Stimulated activated CD8-positive, alpha-beta memory T cell treated with anti-CD3 and anti-CD28 coated beads, Interleukin-15, amount 100 ng/mL, for 1 hour (primary cell): ENCODE measurements around the gene ACVR1.
"Not testable (repeated sequence)": the region's sequence is repeated elsewhere in the genome, so short reads cannot be mapped to it uniquely, and the experiment has no call there.

Experiments
- DNase-seq: peaks from one replicate; pipeline ENCODE4 v3.0.0-alpha.2; 2020; ENCODE audit warnings: low read depth

ACVR1 gene

GRCh38 chr2:157757500-157757899 is 118.6 kb downstream of the ACVR1 start:
- DNase-seq = no peak

GRCh38 chr2:157756447-157756846 is 119.7 kb downstream of the ACVR1 start:
- DNase-seq = not testable (repeated sequence)

GRCh38 chr2:157751462-157752058 is 124.6 kb downstream of the ACVR1 start:
- DNase-seq = no peak

DNA sequence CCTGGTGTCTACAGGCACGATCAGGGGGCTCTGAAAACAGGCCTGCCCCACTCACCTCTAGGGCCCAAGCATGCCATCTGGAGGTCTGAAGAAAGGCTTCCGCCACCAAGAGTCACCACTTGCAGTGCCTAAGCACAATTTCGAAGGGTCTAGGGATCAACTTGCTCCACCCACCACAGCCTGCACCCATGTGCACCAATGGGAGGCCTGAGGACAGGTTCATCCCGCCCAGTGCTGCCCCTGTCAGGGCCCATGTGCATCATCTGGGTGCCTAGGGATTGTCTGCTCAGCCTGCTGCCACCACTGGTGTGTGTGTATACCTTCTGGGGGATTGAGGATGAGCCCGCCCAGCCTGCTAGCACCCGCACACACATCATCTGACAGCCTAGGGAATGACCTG is 126.4 kb downstream of the ACVR1 start:
- no peak for DNase-seq

- no peak for DNase-seq
Observed at GRCh38 chr2:157748371-157749142, 127.6 kb downstream of the ACVR1 start.

- DNase-seq = no peak
Observed at GRCh38 chr2:157747695-157748370, 128.3 kb downstream of the ACVR1 start.

DNA sequence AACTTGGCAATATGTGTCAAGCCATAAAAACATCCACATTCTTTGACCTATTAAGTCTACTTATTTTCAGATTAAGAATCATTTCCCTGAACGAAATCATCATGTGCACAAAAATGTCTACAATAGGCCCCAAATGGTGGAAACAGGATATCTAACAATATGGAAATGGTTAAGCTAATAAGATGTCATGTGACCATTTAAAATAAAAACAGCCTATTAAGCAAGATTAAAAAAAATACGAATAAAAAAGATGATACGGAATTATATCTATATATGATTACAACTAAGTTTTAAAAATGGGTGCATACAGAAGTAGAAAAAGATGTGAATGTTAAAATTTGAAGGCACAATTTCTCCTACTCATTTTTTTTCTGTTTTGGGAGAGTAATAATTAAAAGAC is 128.8 kb downstream of the ACVR1 start:
- DNase-seq = no peak

DNA sequence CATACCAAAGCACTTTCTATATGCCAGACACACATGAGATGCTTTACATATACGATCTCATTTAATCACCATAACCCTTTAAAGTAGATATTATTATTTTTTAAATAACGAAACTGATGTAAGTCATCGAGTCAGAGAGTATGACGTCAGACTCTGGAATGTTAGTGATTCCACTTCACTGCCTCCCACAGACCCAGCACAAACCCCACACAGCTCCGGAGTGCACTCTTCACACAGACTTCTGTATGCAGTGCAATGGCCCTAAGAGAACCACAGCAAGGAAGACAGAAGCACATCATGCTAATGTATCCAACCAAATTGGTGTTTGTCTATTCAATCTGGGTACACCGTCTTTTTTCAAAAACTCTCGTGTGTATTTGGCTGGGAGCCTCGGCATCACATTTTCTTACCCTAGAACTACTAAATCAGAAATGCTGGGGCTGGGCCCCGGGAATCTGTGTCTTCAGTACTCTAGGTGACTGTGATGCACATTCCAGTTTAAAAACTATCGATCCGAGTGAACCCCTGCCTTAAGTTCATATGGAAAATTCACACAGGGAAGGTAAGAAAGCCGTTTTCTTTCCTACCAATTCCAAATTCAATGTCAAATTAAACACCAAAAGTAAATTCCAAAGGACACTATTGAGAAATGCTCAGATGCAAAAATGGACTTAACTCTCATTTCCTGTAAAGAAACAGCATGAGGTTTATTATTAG is 129.7 kb downstream of the ACVR1 start:
- DNase-seq = no peak

GRCh38 chr2:157744571-157745076 is 131.5 kb downstream of the ACVR1 start:
- DNase-seq = no peak

GRCh38 chr2:157743051-157743450 is 133.1 kb downstream of the ACVR1 start:
- DNase-seq = no peak

DNA sequence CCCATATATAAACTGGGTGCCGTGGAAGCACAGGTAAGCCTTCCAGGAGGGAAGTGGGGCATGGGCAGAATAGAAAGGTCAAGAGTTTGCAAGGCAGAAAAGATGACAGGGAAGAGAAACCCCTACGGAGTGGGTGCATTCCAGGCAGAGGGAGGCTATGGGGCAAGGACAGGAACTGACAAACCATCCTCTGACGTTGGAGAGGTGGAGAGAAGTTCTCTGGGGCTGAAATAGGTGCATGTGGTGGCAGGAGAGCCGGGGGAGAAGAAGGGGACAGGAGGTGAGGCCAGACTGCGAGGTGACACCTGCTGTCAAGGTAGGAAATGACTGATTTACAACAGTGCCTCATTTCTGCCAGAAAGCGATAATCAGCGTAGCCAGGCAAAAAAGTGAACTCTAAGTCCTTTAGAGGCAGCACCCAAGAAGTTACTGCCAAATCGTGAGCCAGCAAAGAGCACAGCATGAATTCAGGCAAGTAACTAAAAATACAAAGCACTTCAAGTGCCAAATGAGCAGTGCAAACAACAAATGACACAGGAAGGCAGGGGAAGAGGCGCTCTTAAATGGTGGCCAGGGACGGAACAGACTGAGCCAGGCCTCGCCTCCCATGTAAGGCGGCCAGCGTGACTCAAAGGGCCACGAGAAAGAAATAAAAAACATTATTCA is 134.2 kb downstream of the ACVR1 start:
- DNase-seq = no peak

GRCh38 chr2:157737656-157738055 is 138.5 kb downstream of the ACVR1 start:
- DNase-seq = no peak

GRCh38 chr2:157735532-157735931 is 140.6 kb downstream of the ACVR1 start:
- no peak for DNase-seq

DNA sequence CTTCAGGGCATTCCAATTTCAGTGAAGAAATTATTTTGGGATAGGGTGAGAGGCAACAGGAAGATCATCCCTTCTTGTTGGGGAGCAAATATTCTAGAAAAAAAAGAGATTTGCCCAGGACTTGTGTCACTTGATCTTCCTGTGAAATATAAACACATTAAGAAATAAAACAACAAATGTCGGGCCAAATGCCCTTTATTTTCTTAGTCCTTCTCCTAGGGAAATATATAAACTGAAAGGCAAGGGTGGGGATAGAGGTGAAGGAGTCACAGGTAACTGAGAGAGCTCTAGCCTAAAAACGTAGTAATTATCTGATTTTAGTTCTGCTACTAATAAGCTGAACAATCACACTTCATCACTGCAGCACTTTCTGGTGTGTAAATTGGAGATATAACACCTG is 142.9 kb downstream of the ACVR1 start:
- DNase-seq = no peak

GRCh38 chr2:157732596-157732995 is 143.5 kb downstream of the ACVR1 start:
- DNase-seq = no peak

DNA sequence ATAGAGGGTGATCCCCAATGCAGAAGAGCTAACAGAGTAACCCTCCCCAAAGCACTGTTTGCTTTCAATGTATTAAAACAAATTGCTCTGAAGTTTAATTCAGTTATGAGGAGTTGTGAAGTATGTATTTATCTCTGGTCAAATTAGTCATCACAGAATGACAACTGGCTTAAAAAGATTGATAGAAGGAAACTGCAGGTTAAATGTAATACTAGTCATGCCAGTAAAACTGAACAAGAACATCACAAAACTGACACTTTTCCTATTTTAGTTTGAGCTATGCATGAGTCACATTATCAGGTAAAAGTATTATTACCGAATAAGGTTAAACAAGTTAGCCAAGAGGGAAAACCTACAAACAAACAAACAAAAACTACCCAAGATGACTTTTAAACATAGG is 148.4 kb downstream of the ACVR1 start:
- DNase-seq = no peak

DNA sequence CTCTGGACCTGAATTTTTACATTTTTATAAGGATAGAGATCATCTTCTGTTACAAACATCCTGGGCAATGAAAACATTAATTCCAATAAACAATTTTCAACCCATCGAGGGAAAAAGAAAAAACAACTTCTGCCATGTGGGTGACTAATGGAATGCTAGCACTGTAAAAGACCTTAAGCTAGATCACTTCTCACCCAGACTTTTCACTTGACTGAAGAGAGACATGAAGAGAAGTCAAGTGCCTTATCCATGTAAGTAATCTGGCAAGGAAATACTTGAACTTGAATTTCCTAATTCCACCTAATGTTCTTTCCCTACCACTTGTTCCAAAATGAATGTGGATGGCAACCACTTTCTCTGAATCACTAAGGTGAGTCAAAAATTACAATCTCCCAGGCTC is 149.2 kb downstream of the ACVR1 start:
- no peak for DNase-seq

GRCh38 chr2:157725846-157726245 is 150.3 kb downstream of the ACVR1 start:
- no peak for DNase-seq

- no peak for DNase-seq
Observed at GRCh38 chr2:157722580-157723234, 153.4 kb downstream of the ACVR1 start.

- no peak for DNase-seq
Observed at GRCh38 chr2:157720504-157720903, 155.6 kb downstream of the ACVR1 start.

- DNase-seq = not testable (repeated sequence)
Observed at GRCh38 chr2:157704653-157705052, 171.5 kb downstream of the ACVR1 start.
